Common myeloid progenitor, CD34-positive (primary cell): Measurements from ENCODE around the gene DPH1.

Experiments
- CTCF ChIA-PET: fragments of 350-600 bp; sonication (Branson Sonifier 250); formaldehyde crosslinking; loops from one replicate; lab custom pipeline; 2021; ENCODE audit warnings: antibody characterized with exemption; lab: Charles Lee
- POLR2A ChIA-PET: fragments of 350-600 bp; sonication (Branson Sonifier 250); formaldehyde crosslinking; loops from one replicate; lab custom pipeline; 2021; ENCODE audit warnings: antibody characterized with exemption; lab: Charles Lee
- DNase-seq, 3 donors: peaks; one replicate each; pipeline versions ENCODE4 v3.0.0 to v3.0.0-alpha.2; 2013
- H3K27ac ChIP-seq, 2 experiments: 1 replicate in 1 of 2; 2 replicates in 1 of 2; pipeline ENCODE4 v1.7.0; 2013; ENCODE audit warnings: inconsistent platforms in 2 of 2, low read length in 2 of 2, mild to moderate bottlenecking in 2 of 2, low read depth in 1 of 2, moderate library complexity in 1 of 2; ENCODE audit not compliant: severe bottlenecking in 2 of 2, insufficient read depth in 1 of 2, poor library complexity in 1 of 2
- H3K27me3 ChIP-seq, 5 experiments: replicated peaks in 2 of 5; 1 replicate in 3 of 5; 2 replicates in 2 of 5; pipeline versions ENCODE4 v1.6.1 to v1.7.0; 2013; ENCODE audit warnings: low read length in 4 of 5, mild to moderate bottlenecking in 2 of 5, moderate library complexity in 2 of 5, inconsistent platforms in 1 of 5; ENCODE audit not compliant: insufficient read depth in 5 of 5, control insufficient read depth in 4 of 5
- H3K36me3 ChIP-seq, 4 experiments: 1 replicate in 2 of 4; 2 replicates in 2 of 4; pipeline versions ENCODE4 v1.6.1 to v1.7.0; 2013; ENCODE audit warnings: low read length in 3 of 4, control low read depth in 1 of 4, mild to moderate bottlenecking in 1 of 4; ENCODE audit not compliant: control insufficient read depth in 4 of 4, insufficient read depth in 4 of 4
- H3K4me1 ChIP-seq, 4 experiments: 1 replicate in 3 of 4; 2 replicates in 1 of 4; pipeline versions ENCODE4 v1.6.1 to v1.7.1; 2013; ENCODE audit warnings: low read length in 3 of 4, mild to moderate bottlenecking in 3 of 4, control low read depth in 1 of 4, inconsistent platforms in 1 of 4, moderate library complexity in 1 of 4; ENCODE audit not compliant: control insufficient read depth in 4 of 4, insufficient read depth in 4 of 4; ENCODE audit errors: control extremely low read depth in 1 of 4
- H3K4me3 ChIP-seq, 7 experiments: 1 replicate in 4 of 7; 2 replicates in 3 of 7; pipeline versions ENCODE4 v1.5.1 to v1.7.0; 2013; ENCODE audit warnings: mild to moderate bottlenecking in 7 of 7, low read length in 6 of 7, moderate library complexity in 6 of 7, inconsistent platforms in 2 of 7, low read depth in 2 of 7, control low read depth in 1 of 7; ENCODE audit not compliant: insufficient read depth in 4 of 7, control insufficient read depth in 1 of 7; ENCODE audit errors: extremely low read depth in 1 of 7
- H3K9me3 ChIP-seq, 5 experiments: 1 replicate in 4 of 5; 2 replicates in 1 of 5; pipeline versions ENCODE4 v1.6.1 to v1.7.1; 2013; ENCODE audit warnings: low read length in 4 of 5, mild to moderate bottlenecking in 2 of 5, inconsistent platforms in 1 of 5, low read depth in 1 of 5, moderate library complexity in 1 of 5; ENCODE audit not compliant: control insufficient read depth in 4 of 5, insufficient read depth in 2 of 5; ENCODE audit errors: control extremely low read depth in 1 of 5
- WGBS: methylation state at CpG from one replicate; pipeline ENCODE4 v1.1.5; 2013; ENCODE audit not compliant: insufficient coverage; 5-methylcytosine and 5-hydroxymethylcytosine counted together

The DPH1 gene

DNA sequence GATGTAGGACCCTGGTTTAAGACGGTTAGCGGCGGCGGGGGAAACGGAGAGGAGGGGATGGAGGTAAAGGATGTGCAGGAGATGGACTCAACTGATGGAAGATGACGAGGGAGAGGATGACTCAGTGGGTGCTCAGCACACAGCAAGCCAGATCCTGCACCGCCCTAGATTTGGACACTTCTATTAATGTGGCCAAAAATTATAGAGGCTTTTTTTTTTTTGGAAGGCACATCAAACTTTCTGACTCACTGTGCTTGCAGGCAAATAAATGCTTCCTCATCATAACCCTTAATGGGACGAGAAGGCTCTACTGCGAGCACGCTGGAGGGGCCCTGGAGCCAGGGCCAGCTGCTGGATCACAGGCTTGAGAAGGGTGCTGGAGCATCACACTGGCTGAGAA is 40.8 kb upstream of the DPH1 start:
- ChIA-PET POLR2A (no interaction called here), CTCF (no interaction called here)
- Histone ChIP-seq H3K9me3 (no peaks in the 10 kb centered on the region), H3K36me3 (no peaks in the 10 kb centered on the region), H3K4me1 (no peaks in the 10 kb centered on the region), H3K27ac (no peak overlapping the region), H3K4me3 (no peak overlapping the region), H3K27me3 (peaks cover 0 to 4% (median 0%) of the 10 kb centered on the region in 5 experiments)
- WGBS: 100% methylated on average over 6 of the region's 10 CpGs
- no peak for DNase-seq

DNA sequence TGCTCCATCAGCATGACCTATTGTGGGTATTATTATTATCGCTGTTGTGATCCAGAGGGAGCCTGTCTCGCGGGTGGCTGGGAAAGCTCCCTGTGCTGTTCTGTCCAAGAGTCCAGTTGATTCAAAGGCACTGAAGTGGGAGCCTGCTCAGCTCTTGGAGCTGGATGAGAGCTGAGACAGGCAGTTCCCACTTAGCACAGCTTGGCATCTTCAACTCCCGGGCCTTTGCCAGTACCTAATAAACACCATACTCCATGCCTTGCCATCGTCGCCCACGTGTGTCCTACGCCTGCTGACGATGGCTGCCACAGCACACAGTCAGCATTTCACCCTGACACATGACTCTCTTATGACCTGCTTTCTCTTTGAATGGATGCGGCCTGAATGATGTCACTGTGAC is 37.4 kb upstream of the DPH1 start:
- POLR2A ChIA-PET: no interaction called here

DNA sequence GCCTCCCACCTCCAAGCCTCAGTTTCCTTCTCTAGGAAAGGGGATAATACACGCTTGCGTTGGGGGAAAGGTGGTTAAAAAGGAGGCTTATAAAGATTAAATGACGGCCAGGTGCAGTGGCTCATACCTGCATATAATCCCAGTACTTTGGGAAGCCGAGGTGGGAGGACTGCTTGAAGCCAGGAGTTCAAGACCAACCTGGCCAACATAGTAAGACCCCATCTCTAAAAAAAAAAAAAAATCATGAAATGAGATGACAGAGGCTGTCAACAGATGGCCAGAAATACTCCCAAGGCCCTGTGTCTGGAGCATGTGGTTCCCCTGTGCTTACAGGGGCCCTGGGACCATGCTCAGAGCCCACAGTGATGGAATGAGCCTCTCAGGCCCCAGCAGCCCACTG is 35.2 kb upstream of the DPH1 start:
- H3K36me3 ChIP-seq: no peaks in the 10 kb centered on the region
- H3K27me3 ChIP-seq: peaks cover 0 to 39% (median 9%) of the 10 kb centered on the region in 5 experiments
- no peak overlapping the region for H3K27ac ChIP-seq
- peaks cover 0 to 15% (median 10%) of the 10 kb centered on the region in 4 experiments for H3K4me1 ChIP-seq
- no peak overlapping the region for H3K4me3 ChIP-seq
- DNase-seq: no peak
- H3K9me3 ChIP-seq: no peaks in the 10 kb centered on the region
- ChIA-PET POLR2A (no interaction called here), CTCF (interaction anchor here (1.0 kb wide), 1 partner anchor 13 kb away, joined by 3 read pairs; no protein-coding TSS in a partner anchor)
- WGBS: 100% methylated on average over 1 of the region's 4 CpGs

More for the DNA sequence above, 37.4 kb upstream of the DPH1 start:
- Histone ChIP-seq H3K27me3 (peaks cover 0 to 22% (median 11%) of the 10 kb centered on the region in 5 experiments), H3K4me3 (no peak overlapping the region), H3K27ac (no peak overlapping the region), H3K4me1 (no peaks in the 10 kb centered on the region), H3K9me3 (no peaks in the 10 kb centered on the region), H3K36me3 (no peaks in the 10 kb centered on the region)
- no peak for DNase-seq
- 76% methylated on average over 9 of the region's 10 CpGs for WGBS
- CTCF ChIA-PET: no interaction called here

DNA sequence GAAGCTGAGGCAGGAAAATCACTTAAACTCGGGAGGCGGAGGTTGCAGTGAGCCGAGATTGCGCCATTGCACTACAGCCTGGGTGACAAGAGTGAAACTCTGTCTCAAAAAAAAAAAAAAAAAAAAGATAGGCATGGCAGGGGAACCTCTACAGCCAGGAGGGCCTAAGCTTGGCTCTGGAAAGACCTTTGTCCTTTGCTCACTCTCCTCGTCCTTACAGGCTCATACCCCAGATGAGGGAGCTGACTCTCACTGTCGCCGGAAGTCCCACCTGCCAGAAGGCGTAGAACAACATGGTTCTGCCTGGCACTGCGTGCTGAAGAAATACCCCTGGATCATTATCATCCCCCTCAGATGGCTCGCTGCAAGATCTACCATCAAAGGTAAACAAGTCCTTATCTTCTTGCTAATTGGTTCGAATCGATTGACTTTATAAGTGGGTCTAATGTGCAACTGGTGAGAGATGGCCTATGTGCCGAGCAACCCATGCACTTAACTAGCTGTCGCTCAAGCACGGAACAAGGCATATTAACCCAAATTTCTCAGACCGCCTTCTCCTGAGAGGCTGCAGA is 34.5 kb upstream of the DPH1 start:
- CTCF ChIA-PET: interaction anchor here (1.0 kb wide), 1 partner anchor 15 kb away, joined by 3 read pairs; no protein-coding TSS in a partner anchor
- peaks cover 0 to 39% (median 9%) of the 10 kb centered on the region in 5 experiments for H3K27me3 ChIP-seq
- peaks cover 0 to 18% (median 13%) of the 10 kb centered on the region in 4 experiments for H3K4me1 ChIP-seq
- no peaks in the 10 kb centered on the region for H3K9me3 ChIP-seq
- no peak overlapping the region for H3K27ac ChIP-seq
- DNase-seq: no peak
- H3K4me3 ChIP-seq: no peak overlapping the region
- no peaks in the 10 kb centered on the region for H3K36me3 ChIP-seq
- POLR2A ChIA-PET: no interaction called here
- 98% methylated on average over 13 of the region's 16 CpGs for WGBS

DNA sequence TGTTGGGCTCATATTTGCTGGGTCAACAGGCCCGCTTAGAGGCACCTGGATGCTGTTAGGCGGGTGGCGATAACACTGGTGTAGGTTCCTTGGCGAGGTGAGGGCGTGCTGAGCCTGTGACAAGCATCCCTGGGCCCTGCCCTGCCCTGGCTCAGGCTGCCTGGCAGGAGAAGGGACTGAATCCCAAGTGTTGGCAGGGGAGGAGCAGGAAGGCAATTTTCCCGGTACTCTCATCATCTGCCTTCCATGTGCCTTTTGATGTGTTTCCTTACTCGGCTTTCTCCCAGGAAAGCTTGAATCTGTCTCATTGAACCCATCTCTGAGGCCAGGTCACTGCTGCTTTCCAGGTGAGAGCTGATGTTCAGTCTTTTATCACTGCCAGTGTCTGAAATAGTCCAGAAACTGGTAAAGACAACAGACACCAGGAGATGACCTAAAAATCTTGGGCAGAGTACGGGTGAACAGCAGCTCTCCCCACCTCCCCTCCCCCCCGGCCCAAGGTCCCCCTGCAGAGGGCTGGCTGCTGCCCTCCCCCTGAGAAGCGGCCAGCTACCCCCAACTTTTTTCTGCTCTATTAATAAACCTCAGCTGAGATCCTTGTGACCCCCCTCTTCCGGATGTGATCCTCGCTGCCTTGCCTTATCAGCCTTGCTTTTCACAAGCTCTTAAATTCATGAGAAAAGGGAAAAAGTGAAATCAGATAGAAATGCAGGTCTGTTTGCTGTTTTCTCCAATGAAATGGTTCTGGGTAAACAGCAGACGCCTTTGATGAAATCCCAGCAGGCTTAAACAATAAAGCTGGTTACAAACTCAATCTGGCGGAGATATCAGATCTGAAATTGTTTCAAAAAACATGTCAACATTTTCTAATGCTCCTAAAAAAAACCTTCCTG is 33.8 kb upstream of the DPH1 start:
- H3K27me3 ChIP-seq: peaks cover 0 to 39% (median 9%) of the 10 kb centered on the region in 5 experiments
- no peak overlapping the region for H3K4me3 ChIP-seq
- POLR2A ChIA-PET: no interaction called here
- H3K4me1 ChIP-seq: peaks cover 0 to 18% (median 13%) of the 10 kb centered on the region in 4 experiments
- no peak for DNase-seq
- CTCF ChIA-PET: interaction anchor here (1.0 to 1.1 kb wide), 2 partner anchors 14 to 30 kb away, joined by 3 read pairs; no protein-coding TSS in a partner anchor
- no peaks in the 10 kb centered on the region for H3K9me3 ChIP-seq
- 97% methylated on average over 11 of the region's 14 CpGs for WGBS
- no peaks in the 10 kb centered on the region for H3K36me3 ChIP-seq
- H3K27ac ChIP-seq: no peak overlapping the region

DNA sequence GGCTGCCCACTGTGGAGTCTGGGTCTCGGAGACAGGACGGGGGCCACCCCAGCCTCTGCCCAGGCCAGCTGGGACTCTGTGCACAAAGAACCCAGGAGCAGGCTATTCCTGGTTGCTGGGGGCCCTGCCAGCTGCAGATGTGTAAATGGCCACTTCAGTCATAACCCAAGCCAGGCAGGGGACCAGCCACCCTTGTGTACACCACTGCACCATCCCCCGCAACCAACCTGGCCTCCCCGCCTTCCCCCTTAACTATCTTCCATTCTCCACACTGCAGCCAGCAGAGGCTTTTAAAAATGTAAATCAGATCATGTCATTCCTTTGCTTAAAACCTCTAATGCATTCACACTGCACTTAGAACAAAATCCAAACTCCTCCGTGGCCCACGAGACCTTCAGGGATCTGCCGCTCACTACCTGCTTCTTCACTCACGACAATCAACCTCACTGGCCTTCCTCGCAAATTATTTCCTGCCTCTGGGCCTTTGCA is 33.1 kb upstream of the DPH1 start:
- Histone ChIP-seq H3K4me1 (peaks cover 0 to 18% (median 13%) of the 10 kb centered on the region in 4 experiments), H3K27ac (no peak overlapping the region), H3K9me3 (no peaks in the 10 kb centered on the region), H3K36me3 (no peaks in the 10 kb centered on the region), H3K27me3 (peaks cover 0 to 39% (median 9%) of the 10 kb centered on the region in 5 experiments), H3K4me3 (no peak overlapping the region)
- CTCF ChIA-PET: interaction anchor here (1.1 kb wide), 1 partner anchor 29 kb away, joined by 3 read pairs; no protein-coding TSS in a partner anchor
- POLR2A ChIA-PET: interaction anchor here (0.9 kb wide), 1 partner anchor 12 kb away, joined by 3 read pairs; no protein-coding TSS in a partner anchor
- WGBS: over 99% methylated on average over 9 of the region's 9 CpGs
- DNase-seq: no peak
